HG02678 (cell line): ENCODE data around the gene ZNF333.
A peak's percentile ranks its signal among the peaks of the same experiment; 100 is the strongest.

ENCODE experiments used
- ATAC-seq: cut with Tn5 transposase; IDR thresholded peaks from one replicate; pipeline ENCODE4 v1.9.1; 2021; ENCODE audit warnings: mild to moderate bottlenecking, moderate library complexity; ENCODE audit not compliant: unreplicated experiment

The ZNF333 gene

DNA sequence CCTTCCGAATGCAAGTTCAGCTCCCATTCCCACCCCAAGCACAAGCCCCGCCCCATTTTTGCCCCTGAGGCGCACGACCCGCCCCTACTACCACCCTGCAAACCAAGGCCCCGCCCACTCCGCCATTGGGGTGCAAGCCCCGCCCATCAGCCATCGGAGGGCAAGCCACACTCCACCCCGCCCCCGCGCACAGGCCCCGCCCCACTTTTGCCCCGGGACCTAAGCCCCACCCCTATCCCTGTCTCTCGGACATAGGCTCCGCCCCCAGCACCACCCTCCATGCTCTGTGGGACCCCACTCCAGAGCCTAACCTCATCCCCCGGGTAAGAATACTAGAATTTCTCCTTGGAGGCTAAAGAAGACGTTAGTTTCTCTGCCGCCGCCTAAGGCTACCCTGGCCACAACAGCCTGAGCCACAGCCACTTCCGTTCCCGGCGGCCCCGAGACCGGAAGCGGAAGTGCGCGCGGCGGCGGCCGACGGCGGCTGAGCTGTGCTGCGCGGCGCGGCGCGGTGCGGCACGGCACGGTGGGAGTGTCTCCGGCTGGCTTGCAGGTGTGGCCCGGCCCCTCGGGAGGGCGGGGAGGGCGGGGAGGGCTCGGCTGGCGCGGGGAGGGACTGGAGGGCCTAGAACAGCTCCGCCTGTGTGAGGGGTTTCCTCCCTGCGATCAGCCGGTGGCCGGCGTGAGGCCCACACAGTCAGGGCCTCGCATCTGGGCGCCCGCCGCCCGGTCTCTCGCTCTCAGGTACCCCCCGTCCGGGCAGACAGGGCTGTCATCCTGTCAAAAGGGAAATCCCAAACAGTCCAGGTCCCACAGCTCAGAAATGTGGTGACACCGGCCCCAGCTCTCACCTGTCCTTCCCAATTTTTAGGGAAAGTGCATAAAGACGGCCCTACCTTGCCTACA lies at the start of gene ZNF333:
Gene ZNF333, plus strand, starts transcription at position 451 of the 906 bp plus-strand sequence. CDS start 3,444 bp downstream, outside the sequence.
- ATAC-seq = peak; percentile 92

DNA sequence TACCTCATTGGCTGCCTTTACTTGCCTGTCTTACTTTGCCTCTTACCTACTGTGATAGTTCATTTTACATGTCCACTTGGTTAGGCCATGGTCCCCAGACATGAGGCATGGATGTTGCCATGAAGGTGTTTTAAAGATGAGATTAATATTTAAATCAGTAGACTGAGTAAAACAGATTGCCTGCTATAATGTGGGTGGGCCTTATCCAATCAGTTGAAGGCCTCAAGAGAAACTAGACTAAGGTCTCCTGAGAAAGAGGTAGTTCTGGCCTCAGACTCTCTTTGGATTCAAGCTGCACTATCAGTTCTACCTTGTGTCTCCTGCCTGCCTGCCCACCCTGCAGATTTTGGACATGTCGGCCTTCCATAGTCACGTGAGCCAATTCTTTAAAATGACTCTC lies 41.3 kb upstream of the ZNF333 start:
- ATAC-seq = no peak

- no peak for ATAC-seq
These were observed 40.8 kb upstream of the ZNF333 start for GRCh38 chr19:14649020-14649419.

DNA sequence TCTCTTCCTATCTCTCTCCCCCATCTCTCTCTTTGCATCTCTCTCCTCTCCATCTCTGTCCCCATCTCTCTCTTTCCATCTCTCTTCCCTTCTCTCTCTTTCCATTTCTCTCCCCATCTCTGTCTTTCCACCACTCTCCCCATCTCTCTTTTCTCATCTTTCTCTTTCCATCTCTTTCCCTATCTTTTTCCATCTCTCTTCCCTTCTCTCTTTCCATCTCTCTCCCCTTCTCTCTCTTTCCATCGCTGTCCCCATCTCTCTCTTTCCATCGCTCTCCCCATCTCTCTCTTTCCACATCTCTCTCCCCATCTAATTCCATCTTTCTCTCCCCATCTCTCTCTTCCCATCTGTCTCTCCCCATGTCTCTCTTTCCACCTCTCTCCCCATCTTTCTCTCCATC lies 39.7 kb upstream of the ZNF333 start:
- no peak for ATAC-seq

DNA sequence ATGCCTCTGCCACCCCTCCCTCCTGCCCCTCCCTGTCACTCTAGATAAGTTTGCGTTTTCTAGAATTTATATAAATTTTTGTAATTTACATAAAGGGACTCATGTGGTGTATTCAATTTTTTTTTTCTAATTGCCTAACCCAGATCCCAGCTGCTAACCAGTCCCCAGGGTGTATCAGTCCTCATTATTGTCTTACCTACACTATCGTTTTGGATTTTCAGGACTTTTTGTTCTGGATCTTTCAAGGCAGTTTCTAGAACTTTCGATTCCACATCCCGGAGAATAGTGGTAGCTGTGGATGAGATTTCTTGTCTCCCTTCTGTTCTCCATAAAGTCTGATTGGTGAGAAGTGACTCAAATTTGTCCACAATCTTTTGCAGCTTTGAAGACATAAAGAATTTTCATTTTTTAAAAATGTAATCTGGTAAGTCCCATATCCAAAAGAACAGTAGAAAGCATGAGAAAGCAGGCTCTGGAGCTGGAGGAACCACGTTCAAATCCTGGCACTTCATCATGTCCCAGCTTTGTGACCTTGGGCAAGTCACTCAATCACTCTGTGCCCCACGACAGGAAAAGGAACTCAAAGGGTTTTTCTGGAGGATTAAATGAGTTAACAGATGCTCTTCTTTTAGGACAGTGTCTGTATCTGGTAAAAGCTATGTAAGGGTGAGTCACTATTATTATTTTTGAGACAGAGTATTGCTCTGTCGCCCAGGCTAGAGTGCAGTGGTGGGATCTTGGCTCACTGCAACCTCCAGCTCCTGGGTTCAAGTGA lies 34.9 kb upstream of the ZNF333 start:
- ATAC-seq = no peak

DNA sequence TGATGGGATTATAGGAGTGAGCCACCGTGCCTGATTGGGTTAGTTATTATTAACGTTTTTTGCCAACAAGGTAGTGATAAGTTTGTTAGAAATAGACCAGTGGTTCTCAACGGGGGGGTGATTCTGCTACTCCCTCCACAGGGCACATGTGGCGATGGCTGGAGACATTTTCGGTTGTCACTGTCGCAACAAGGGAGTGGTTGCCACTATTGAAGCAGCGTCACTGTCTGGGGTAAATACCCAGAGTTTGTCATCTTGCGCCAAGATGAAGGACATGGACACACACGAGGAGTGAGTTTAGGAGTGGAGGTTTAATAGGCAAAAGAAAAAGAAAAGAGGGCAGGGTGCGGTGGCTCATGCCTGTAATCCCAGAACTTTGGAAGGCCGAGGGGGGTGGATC lies 34.1 kb upstream of the ZNF333 start:
- no peak for ATAC-seq

DNA sequence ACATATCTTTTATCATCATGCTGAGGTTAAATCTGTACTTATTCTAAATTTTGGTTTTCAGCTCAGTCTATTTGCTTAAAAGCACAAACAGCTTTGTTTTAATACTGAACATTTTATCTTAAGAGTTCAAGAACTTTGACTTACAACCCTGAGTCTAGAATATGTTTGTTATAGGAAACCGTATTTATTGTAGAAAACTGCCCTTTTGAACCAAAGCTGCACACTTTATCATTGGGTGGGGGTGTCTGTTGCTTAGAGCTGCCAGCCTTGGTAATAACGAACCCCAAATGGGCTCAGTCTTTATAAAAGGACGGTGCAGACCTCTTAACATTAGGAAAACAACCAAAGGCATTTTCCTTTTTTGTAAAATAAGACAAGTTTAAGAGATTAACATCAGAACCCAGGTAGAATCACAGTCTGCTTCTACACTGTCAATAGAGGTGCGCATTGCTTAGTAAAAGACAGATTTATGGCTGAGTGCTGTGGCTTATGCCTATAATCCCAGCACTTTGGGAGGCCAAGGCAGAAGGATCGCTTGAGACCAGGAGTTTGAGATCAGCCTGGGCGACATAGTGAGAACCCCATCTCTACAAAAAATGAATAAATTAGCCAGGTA lies 29.9 kb upstream of the ZNF333 start:
- ATAC-seq = no peak

DNA sequence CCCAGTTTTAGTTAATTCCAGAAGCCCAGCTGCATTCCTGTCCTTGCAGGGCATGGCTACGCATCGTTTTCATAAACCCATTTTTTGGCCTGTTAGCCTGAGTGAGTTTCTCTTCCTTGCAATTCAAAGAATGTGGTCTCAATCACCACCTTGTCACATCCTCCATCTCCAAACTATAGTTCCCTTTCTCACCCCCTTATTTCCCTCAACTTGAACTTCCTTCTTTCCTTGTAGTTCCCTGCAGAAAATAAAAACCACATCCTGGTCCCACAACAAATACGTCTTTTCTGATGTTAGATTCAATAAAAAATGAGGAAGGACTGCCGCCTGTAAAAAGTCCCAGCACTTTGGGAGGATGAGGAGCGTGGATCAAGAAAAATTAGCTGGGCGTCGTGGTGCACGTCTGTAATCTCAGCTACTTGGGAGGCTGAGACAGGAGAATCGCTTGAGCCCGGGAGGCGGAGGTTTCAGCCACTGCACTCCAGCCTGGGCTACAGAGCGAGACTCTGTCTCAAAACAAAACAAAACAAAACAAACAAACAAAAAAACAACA lies 28.4 kb upstream of the ZNF333 start:
- no peak for ATAC-seq

DNA sequence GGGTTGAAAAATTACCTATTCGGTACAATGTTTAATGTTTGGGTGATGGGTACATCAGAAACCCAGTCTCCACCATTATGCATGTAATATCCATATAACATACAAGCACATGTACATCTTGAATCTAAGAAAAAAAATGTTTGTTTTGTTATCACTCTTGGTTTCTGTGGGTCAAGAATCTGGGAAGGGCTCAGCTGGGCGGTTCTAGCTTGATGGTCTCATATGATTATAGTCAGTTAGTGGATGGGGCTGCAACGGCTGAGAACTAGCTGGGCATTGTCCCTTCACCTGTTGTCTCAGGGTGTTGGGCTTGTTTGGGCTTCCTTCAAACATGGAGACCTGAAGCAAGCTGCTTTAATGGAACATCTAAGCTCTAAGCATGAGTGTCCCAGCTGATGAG lies 19.9 kb upstream of the ZNF333 start:
- ATAC-seq = no peak

DNA sequence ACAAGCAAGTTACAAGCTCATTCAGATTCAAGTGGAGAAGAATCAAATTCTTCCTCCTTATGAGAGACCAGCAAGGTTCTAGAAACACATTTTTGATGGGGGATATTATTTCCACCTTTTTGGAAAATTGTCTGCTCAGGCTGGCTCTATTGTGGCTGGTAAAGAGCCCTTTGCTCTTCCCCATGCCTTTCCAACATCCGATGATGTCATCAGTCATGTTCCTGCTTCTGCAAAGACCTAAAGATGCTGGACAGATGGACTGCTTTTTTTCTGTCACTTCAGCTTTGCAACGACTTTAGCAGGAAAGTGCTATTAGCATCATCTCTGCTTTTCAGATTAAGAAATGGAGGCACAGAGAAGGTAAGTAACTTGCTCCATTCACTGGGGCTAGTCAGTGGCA lies 19.4 kb upstream of the ZNF333 start:
- no peak for ATAC-seq

GRCh38 chr19:14672188-14672872 lies 17.5 kb upstream of the ZNF333 start:
- no peak for ATAC-seq

- no peak for ATAC-seq
These were observed 16.8 kb upstream of the ZNF333 start for GRCh38 chr19:14673088-14673487.

DNA sequence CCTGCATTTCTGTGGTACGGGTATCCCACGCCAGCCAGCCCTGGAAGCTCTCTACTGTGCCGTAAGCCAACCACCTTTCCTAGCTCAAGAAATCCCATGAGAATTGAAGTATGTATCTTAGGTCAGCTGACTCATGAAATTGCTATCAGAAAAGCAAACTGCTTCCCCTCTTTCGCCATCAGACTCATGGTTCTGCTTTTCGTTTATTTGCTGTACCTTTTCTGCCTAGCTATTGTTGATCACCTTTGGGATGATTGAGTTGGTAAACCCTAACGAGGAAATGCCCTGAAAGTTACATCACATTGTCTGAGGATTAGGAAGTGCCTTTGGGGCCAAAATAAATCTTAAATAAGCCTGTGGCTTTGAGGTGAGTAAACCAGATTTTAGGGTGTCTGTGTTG lies 15.1 kb upstream of the ZNF333 start, which contains the start of gene ADGRE3:
Gene ADGRE3, minus strand, starts transcription at position 81 of the 400 bp plus-strand sequence. Its CDS starts 74 bp downstream, at position 7.
- no peak for ATAC-seq

- no peak for ATAC-seq
These were observed 13.1 kb upstream of the ZNF333 start for GRCh38 chr19:14676762-14677161.

DNA sequence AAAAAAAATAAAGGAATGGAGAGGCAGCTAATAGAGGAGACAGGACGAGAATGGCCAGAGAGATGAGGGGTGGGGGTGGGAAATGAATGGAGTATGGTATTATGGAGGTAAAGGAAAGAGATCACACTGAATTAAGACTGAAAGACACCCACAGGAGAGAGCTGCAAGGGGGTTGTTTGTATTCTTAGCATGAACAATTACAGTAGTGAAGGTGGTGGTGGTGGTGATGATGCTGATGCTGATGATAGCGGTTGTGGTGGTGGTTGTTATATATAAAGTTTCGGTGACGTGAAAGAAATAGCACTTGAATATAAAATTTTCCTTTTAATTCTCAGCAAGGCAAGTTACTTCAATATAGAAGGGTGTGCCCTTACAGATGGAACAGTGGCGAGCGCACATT lies 12.4 kb upstream of the ZNF333 start:
- no peak for ATAC-seq

GRCh38 chr19:14678199-14678598 lies 11.6 kb upstream of the ZNF333 start:
- no peak for ATAC-seq

GRCh38 chr19:14682084-14682483 lies 7.8 kb upstream of the ZNF333 start:
- no peak for ATAC-seq

- ATAC-seq = no peak
These were observed 6.4 kb upstream of the ZNF333 start for GRCh38 chr19:14683439-14683838.

GRCh38 chr19:14686411-14686810 lies 3.4 kb upstream of the ZNF333 start:
- no peak for ATAC-seq

DNA sequence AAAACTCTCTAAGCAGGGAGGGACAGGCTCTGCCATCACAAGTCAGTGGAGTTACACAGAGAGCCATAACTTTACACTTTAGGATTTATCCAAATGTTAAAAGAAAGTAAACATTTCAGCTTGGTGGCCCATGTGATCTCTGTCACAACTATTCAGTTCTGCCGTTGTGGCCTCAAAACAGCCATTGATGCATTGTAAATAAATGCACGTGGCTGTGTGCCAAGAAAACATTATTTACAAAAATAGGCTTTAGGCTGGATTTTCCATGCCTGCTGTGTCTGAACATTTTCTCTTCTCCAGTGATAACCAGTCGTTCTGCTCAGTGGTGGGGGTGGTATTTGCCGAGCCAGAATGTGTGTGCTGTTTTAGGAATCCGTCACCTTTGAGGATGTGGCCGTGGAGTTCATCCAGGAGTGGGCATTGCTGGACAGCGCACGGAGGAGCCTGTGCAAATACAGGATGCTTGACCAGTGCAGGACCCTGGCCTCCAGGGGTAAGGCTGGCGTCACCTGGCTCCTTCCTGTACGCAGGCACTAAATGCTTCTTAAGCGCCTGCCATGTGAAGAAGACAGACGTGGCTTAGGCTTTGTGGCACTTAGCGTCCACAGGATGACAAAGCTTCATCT lies 4.9 kb downstream of the ZNF333 start:
- no peak for ATAC-seq
